Hindlimb muscle (tissue), 1 donor: ENCODE measurements around the gene MNDA. TPM values are rescaled to one million over a fixed set of nuclear protein-coding genes. Genes with fewer than 3 reads are reported as not detected.
"Not testable (repeated sequence)": the region's sequence is repeated elsewhere in the genome, so short reads cannot be mapped to it uniquely, and the experiment has no call there.

ENCODE experiments used
- DNase-seq: peaks from one replicate; pipeline ENCODE4 v3.0.0-alpha.2; 2013
- polyA plus RNA-seq: library from polyadenylated mRNA; unstranded; fragments of 120-200 nt; gene quantifications from one replicate; pipeline ENCODE4 v1.2.1, GENCODE V29; 2013; ENCODE audit not compliant: insufficient read length

Gene MNDA
- polyA plus RNA-seq, 1 donor = 3.9 TPM

- DNase-seq = no peak
Observed at GRCh38 chr1:158839566-158839965, 8.4 kb downstream of the MNDA start.

GRCh38 chr1:158840236-158840635, 9.1 kb downstream of the MNDA start:
- DNase-seq = no peak

GRCh38 chr1:158864595-158864994, 33.4 kb downstream of the MNDA start:
- DNase-seq = no peak

- DNase-seq = not testable (repeated sequence)
Observed at GRCh38 chr1:158870438-158870837, 39.3 kb downstream of the MNDA start.

- no peak for DNase-seq
Observed at GRCh38 chr1:158873141-158873540, 42.0 kb downstream of the MNDA start.

GRCh38 chr1:158893654-158894053, 62.5 kb downstream of the MNDA start:
- DNase-seq = no peak

- DNase-seq = no peak
Observed at GRCh38 chr1:158898722-158899121, 67.6 kb downstream of the MNDA start.

Other genes starting within 250 kb of the MNDA start
- 0.10 TPM for gene OR10Z1, start 226.1 kb upstream of the MNDA start, polyA plus RNA-seq
- 5.9 TPM for gene SPTA1, start 144.6 kb upstream of the MNDA start, polyA plus RNA-seq
- gene OR6K2, start 130.7 kb upstream of the MNDA start, polyA plus RNA-seq = not detected
- not detected for gene OR6K3, start 110.6 kb upstream of the MNDA start, polyA plus RNA-seq
- not detected for gene OR6K6, start 76.6 kb upstream of the MNDA start, polyA plus RNA-seq
- not detected for gene OR6N1, start 59.2 kb upstream of the MNDA start, polyA plus RNA-seq
- gene OR6N2, start 50.1 kb upstream of the MNDA start, polyA plus RNA-seq = not detected
- gene PYHIN1, start 100.2 kb downstream of the MNDA start, polyA plus RNA-seq = 0.23 TPM
- gene IFI16, start 178.6 kb downstream of the MNDA start, polyA plus RNA-seq = 32.2 TPM
- gene AIM2, start 245.4 kb downstream of the MNDA start, polyA plus RNA-seq = 0.40 TPM